CD14-positive monocyte (primary cell): ENCODE results near the gene SYNE2. TPM values are rescaled to one million over a fixed set of nuclear protein-coding genes. Genes with fewer than 3 reads are reported as not detected.

ENCODE experiments used
- DNase-seq, 3 donors: peaks; one replicate each; pipeline ENCODE4 v3.0.0-alpha.2; 2011 to 2022
- H2AFZ ChIP-seq: 2 replicates; pipeline ENCODE4 v1.6.0; 2012; ENCODE audit warnings: mild to moderate bottlenecking, low read depth, low read length, inconsistent platforms; ENCODE audit not compliant: insufficient read depth, poor library complexity, severe bottlenecking
- H3K27ac ChIP-seq, 2 donors: 1 replicate in 1 of 2; 2 replicates in 1 of 2; pipeline ENCODE4 v1.5.1; 2012 to 2013; ENCODE audit warnings: low read length in 2 of 2, control low read depth in 1 of 2, inconsistent platforms in 1 of 2, low read depth in 1 of 2, mild to moderate bottlenecking in 1 of 2
- H3K27me3 ChIP-seq, 2 donors: one replicate each; pipeline versions ENCODE4 v1.6.0 to v1.6.1; 2011 to 2013; ENCODE audit warnings: low read length in 2 of 2; ENCODE audit not compliant: control insufficient read depth in 2 of 2, insufficient read depth in 2 of 2
- H3K36me3 ChIP-seq, 2 donors: replicated peaks in 1 of 2; 1 replicate in 1 of 2; 2 replicates in 1 of 2; pipeline versions ENCODE4 v1.5.1 to v1.6.1; 2012 to 2013; ENCODE audit warnings: low read length in 2 of 2, control low read depth in 1 of 2, inconsistent platforms in 1 of 2, mild to moderate bottlenecking in 1 of 2; ENCODE audit not compliant: insufficient read depth in 2 of 2, control insufficient read depth in 1 of 2
- H3K4me1 ChIP-seq, 2 donors: 1 replicate in 1 of 2; 2 replicates in 1 of 2; pipeline versions ENCODE4 v1.5.1 to v1.6.1; 2012 to 2013; ENCODE audit warnings: low read length in 2 of 2, control low read depth in 1 of 2, inconsistent platforms in 1 of 2, mild to moderate bottlenecking in 1 of 2, moderate library complexity in 1 of 2; ENCODE audit not compliant: insufficient read depth in 2 of 2, control insufficient read depth in 1 of 2
- H3K4me2 ChIP-seq: replicated peaks from 2 replicates; pipeline ENCODE3; 2012; ENCODE audit warnings: low read length, moderate library complexity, mild to moderate bottlenecking; ENCODE audit not compliant: poor library complexity, severe bottlenecking; ENCODE audit errors: extremely low read depth
- H3K4me3 ChIP-seq, 3 experiments: fragments of 200-600 bp in 1 of 3; sonication (generic) in 1 of 3; replicated peaks in 1 of 3; 1 replicate in 2 of 3; 2 replicates in 1 of 3; pipeline ENCODE4 v1.5.1; 2011 to 2013; ENCODE audit warnings: low read length in 3 of 3, mild to moderate bottlenecking in 3 of 3, control low read depth in 2 of 3, low read depth in 2 of 3, inconsistent platforms in 1 of 3, moderate library complexity in 1 of 3
- H3K79me2 ChIP-seq: 2 replicates; pipeline ENCODE4 v1.6.0; 2012; ENCODE audit warnings: mild to moderate bottlenecking, control low read depth, inconsistent platforms, low read length, moderate library complexity; ENCODE audit not compliant: insufficient read depth
- H3K9ac ChIP-seq: 2 replicates; pipeline ENCODE4 v1.6.0; 2017; ENCODE audit warnings: low read length, mild to moderate bottlenecking; ENCODE audit not compliant: insufficient read depth, poor library complexity, severe bottlenecking
- H3K9me3 ChIP-seq, 2 donors: replicated peaks in 1 of 2; 1 replicate in 1 of 2; 2 replicates in 1 of 2; pipeline versions ENCODE4 v1.5.1 to v1.6.1; 2012 to 2013; ENCODE audit warnings: low read length in 2 of 2, control low read depth in 1 of 2; ENCODE audit not compliant: control insufficient read depth in 1 of 2, insufficient read depth in 1 of 2
- H4K20me1 ChIP-seq: 2 replicates; pipeline ENCODE4 v1.6.0; 2012; ENCODE audit warnings: mild to moderate bottlenecking, low read length, control low read depth, moderate library complexity; ENCODE audit not compliant: insufficient read depth
- H3K27ac Mint-ChIP-seq, 7 donors: one replicate each; pipeline ENCODE4 v1.8.0; 2020; ENCODE audit warnings: mild to moderate bottlenecking in 7 of 7, mixed read lengths in 7 of 7, moderate library complexity in 6 of 7, inconsistent platforms in 2 of 7
- H3K27me3 Mint-ChIP-seq, 3 donors: one replicate each; pipeline ENCODE4 v1.8.0; 2021 to 2022; ENCODE audit warnings: low read depth in 3 of 3, mild to moderate bottlenecking in 3 of 3, mixed read lengths in 3 of 3, moderate library complexity in 3 of 3, inconsistent platforms in 1 of 3
- H3K36me3 Mint-ChIP-seq, 2 donors: one replicate each; pipeline ENCODE4 v1.8.0; 2020; ENCODE audit warnings: mixed read lengths in 2 of 2, inconsistent platforms in 1 of 2, mild to moderate bottlenecking in 1 of 2
- H3K4me1 Mint-ChIP-seq: one replicate; pipeline ENCODE4 v1.8.0; 2020; ENCODE audit warnings: mild to moderate bottlenecking, mixed read lengths
- H3K4me3 Mint-ChIP-seq, 2 donors: one replicate each; pipeline ENCODE4 v1.8.0; 2020; ENCODE audit warnings: mild to moderate bottlenecking in 2 of 2, mixed read lengths in 2 of 2, moderate library complexity in 1 of 2
- H3K9me3 Mint-ChIP-seq, 7 donors: one replicate each; pipeline ENCODE4 v1.8.0; 2020 to 2022; ENCODE audit warnings: mixed read lengths in 7 of 7, mild to moderate bottlenecking in 6 of 7, moderate library complexity in 6 of 7, inconsistent platforms in 2 of 7
- WGBS: methylation state at CpG from one replicate; pipeline ENCODE4 v1.1.5; 2013; ENCODE audit warnings: missing lambda C conversion rate; ENCODE audit not compliant: insufficient coverage; 5-methylcytosine and 5-hydroxymethylcytosine counted together
- intact Hi-C, 2 donors: fragments of 100-400 bp; cut with micrococcal nuclease; formaldehyde crosslinking; loops; one replicate each; pipeline versions ENCODE4 v1.15.0 to v1.15.1; 2023
- polyA plus RNA-seq, 3 donors: library from polyadenylated mRNA; depleted of rRNA in 1 of 3; unstranded in 2 of 3; stranded (reverse) in 1 of 3; fragments of 300-500 nt in 2 of 3; fragments of >200 nt in 1 of 3; fragmentation: Illumina TruSeq in 2 of 3; gene quantifications; 1 replicate in 2 of 3; 2 replicates in 1 of 3; pipeline ENCODE4 v1.2.3, GENCODE V29; 2012 to 2021
- TF ChIP-seq, protein P1 (sequence below): fragments of 200-600 bp; IDR thresholded peaks from one replicate; pipeline ENCODE4 v1.8.0; 2022; ENCODE audit warnings: antibody characterized with exemption, mild to moderate bottlenecking

SYNE2 gene
- polyA plus RNA-seq, 3 donors = 0.06 to 0.46 (median 0.44) TPM

DNA sequence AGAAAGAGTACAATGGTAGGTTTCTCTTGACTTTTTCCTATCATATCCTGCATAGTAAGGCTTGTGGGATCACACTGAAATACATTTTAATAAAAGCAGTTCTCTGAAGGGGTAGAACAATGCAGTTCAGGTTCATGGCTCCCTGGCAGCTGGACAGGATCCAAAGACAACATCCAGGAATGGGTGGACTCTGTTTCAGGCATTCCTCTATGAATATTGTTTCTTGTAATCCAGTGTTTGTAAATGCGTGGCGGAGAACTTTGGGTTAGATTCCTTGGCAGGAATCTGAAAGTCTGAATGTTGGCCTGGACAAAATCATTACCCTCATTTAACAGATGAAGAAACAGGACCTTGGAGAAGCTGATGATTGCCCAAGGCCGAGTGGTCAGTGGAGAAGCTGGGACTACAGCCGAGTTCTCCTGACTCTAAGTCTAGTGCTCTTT is 43.5 kb downstream of the SYNE2 start:
- DNase-seq = no peak
- Histone ChIP-seq H3K27ac (no peak overlapping the region), H3K4me2 (no peak overlapping the region), H3K79me2 (no peaks in the 10 kb centered on the region), H3K9me3 (peaks cover 11 to 26% of the 10 kb centered on the region in 2 donors), H3K9ac (no peak overlapping the region), H3K36me3 (no peaks in the 10 kb centered on the region), H3K4me1 (peaks cover 13 to 19% of the 10 kb centered on the region in 2 donors), H3K27me3 (peaks cover 82 to 96% of the 10 kb centered on the region in 2 donors), H2AFZ (no peak overlapping the region), H4K20me1 (no peaks in the 10 kb centered on the region), H3K4me3 (no peak overlapping the region)
- Mint-ChIP-seq H3K9me3 (peaks cover 13 to 30% (median 18%) of the 10 kb centered on the region in 7 donors), H3K4me1 (peaks cover 14% of the 10 kb centered on the region), H3K27ac (no peak overlapping the region), H3K36me3 (peaks cover 6 to 9% of the 10 kb centered on the region in 2 donors), H3K4me3 (peak overlapping the region in 1 of 2 donors; percentile 43), H3K27me3 (peaks cover 80 to 87% (median 86%) of the 10 kb centered on the region in 3 donors)
- no CpG with 5 or more reads among the region's 4 CpGs for WGBS
- TF ChIP-seq, protein P1, sequence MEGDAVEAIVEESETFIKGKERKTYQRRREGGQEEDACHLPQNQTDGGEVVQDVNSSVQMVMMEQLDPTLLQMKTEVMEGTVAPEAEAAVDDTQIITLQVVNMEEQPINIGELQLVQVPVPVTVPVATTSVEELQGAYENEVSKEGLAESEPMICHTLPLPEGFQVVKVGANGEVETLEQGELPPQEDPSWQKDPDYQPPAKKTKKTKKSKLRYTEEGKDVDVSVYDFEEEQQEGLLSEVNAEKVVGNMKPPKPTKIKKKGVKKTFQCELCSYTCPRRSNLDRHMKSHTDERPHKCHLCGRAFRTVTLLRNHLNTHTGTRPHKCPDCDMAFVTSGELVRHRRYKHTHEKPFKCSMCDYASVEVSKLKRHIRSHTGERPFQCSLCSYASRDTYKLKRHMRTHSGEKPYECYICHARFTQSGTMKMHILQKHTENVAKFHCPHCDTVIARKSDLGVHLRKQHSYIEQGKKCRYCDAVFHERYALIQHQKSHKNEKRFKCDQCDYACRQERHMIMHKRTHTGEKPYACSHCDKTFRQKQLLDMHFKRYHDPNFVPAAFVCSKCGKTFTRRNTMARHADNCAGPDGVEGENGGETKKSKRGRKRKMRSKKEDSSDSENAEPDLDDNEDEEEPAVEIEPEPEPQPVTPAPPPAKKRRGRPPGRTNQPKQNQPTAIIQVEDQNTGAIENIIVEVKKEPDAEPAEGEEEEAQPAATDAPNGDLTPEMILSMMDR = no peak
- intact Hi-C loops = no loop called here

DNA sequence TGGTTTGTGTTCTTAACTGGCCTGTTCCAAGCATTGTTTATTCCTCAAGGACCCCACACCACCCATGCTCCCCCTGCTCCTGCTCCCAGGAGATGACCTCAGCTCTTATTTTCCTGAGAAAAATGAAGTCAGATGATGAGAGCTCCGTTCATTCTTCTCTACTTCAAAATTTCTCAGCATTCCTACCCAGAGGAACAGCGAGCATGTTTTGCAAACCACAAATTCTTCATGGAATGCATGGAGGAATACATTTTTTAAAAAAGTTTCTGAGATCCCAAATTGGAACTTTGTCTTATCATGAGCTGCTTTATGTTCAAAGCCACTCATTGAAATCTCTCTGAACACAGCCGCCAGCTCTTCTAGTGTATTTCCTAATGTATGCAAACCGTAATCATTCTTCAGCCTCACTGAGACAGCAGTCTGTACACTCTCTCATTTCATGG is 44.9 kb downstream of the SYNE2 start:
- H3K27me3 ChIP-seq = peaks cover 72 to 90% of the 10 kb centered on the region in 2 donors
- Mint-ChIP-seq H3K36me3 (peaks cover 6 to 9% of the 10 kb centered on the region in 2 donors), H3K4me1 (peaks cover 20% of the 10 kb centered on the region), H3K27me3 (peaks cover 73 to 88% (median 86%) of the 10 kb centered on the region in 3 donors), H3K4me3 (peak overlapping the region in 1 of 2 donors; percentile 70), H3K9me3 (peaks cover 16 to 37% (median 22%) of the 10 kb centered on the region in 7 donors), H3K27ac (no peak overlapping the region)
- H3K79me2 ChIP-seq = no peaks in the 10 kb centered on the region
- no peaks in the 10 kb centered on the region for H3K36me3 ChIP-seq
- H3K27ac ChIP-seq = no peak overlapping the region
- H3K9me3 ChIP-seq = peaks cover 16 to 29% of the 10 kb centered on the region in 2 donors
- no peaks in the 10 kb centered on the region for H4K20me1 ChIP-seq
- H3K4me3 ChIP-seq = no peak overlapping the region
- peaks cover 18 to 26% of the 10 kb centered on the region in 2 donors for H3K4me1 ChIP-seq
- no peak overlapping the region for H3K4me2 ChIP-seq
- TF ChIP-seq, protein P1 = no peak
- no peak for DNase-seq
- 96% methylated on average over 2 of the region's 4 CpGs for WGBS
- no peak overlapping the region for H3K9ac ChIP-seq
- intact Hi-C loops = no loop called here
- no peak overlapping the region for H2AFZ ChIP-seq
